ENCODE data around the gene GAK. TPM values are rescaled to one million over a fixed set of nuclear protein-coding genes. Genes with fewer than 3 reads are reported as not detected.

Gene GAK
- total RNA-seq, 3 donors from 2014 or later (not counting 1 experiment from before 2014, with no cell fraction given), result 349 to 358 (median 349) TPM

GRCh38 chr4:952881-953573, 20.9 kb upstream of the GAK start:
- no peak for ATAC-seq

GRCh38 chr4:951594-952468, 19.7 kb upstream of the GAK start:
- Mint-ChIP-seq H3K4me1 (peaks cover 4 to 21% of the 10 kb centered on the region in 2 donors), H3K9me3 (no peaks in the 10 kb centered on the region), H3K36me3 (no peaks in the 10 kb centered on the region), H3K27ac (peak overlapping the region in 1 of 2 donors; percentile 50), H3K4me3 (no peak overlapping the region), H3K27me3 (ENCODE audit: low read depth in 2 of 2) (no peaks in the 10 kb centered on the region)
- Histone ChIP-seq H3K4me3 (ENCODE audit: low read length) (no peak overlapping the region), H3K27ac (ENCODE audit: low read length) (no peak overlapping the region), H3K4me1 (ENCODE audit: control insufficient read depth, insufficient read depth, low read length) (peaks cover 4% of the 10 kb centered on the region), H3K27me3 (ENCODE audit: control insufficient read depth, insufficient read depth, low read length) (no peaks in the 10 kb centered on the region), H3K9me3 (ENCODE audit: control insufficient read depth, insufficient read depth, low read length) (no peaks in the 10 kb centered on the region), H3K36me3 (ENCODE audit: control insufficient read depth, insufficient read depth, low read length) (peaks cover 15% of the 10 kb centered on the region)
- ATAC-seq (no peak), DNase-seq (no peak)
- 95% methylated on average over 23 of the region's 23 CpGs for WGBS (ENCODE audit: insufficient coverage)
- intact Hi-C loops (cut with micrococcal nuclease), result no loop called here
- TF ChIP-seq, protein P1, sequence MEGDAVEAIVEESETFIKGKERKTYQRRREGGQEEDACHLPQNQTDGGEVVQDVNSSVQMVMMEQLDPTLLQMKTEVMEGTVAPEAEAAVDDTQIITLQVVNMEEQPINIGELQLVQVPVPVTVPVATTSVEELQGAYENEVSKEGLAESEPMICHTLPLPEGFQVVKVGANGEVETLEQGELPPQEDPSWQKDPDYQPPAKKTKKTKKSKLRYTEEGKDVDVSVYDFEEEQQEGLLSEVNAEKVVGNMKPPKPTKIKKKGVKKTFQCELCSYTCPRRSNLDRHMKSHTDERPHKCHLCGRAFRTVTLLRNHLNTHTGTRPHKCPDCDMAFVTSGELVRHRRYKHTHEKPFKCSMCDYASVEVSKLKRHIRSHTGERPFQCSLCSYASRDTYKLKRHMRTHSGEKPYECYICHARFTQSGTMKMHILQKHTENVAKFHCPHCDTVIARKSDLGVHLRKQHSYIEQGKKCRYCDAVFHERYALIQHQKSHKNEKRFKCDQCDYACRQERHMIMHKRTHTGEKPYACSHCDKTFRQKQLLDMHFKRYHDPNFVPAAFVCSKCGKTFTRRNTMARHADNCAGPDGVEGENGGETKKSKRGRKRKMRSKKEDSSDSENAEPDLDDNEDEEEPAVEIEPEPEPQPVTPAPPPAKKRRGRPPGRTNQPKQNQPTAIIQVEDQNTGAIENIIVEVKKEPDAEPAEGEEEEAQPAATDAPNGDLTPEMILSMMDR (IDR thresholded peaks at IDR 0.05), result no peak

More at GRCh38 chr4:952881-953573, 20.9 kb upstream of the GAK start:
- Mint-ChIP-seq H3K27me3 (ENCODE audit: low read depth in 2 of 2) (no peaks in the 10 kb centered on the region), H3K9me3 (no peaks in the 10 kb centered on the region), H3K27ac (no peak overlapping the region), H3K4me3 (no peak overlapping the region), H3K4me1 (peaks cover 0 to 13% of the 10 kb centered on the region in 2 donors), H3K36me3 (no peaks in the 10 kb centered on the region)
- intact Hi-C loops (cut with micrococcal nuclease), result no loop called here
- Histone ChIP-seq H3K36me3 (ENCODE audit: control insufficient read depth, insufficient read depth, low read length) (peaks cover 22% of the 10 kb centered on the region), H3K27ac (ENCODE audit: low read length) (no peak overlapping the region), H3K4me1 (ENCODE audit: control insufficient read depth, insufficient read depth, low read length) (no peaks in the 10 kb centered on the region), H3K4me3 (ENCODE audit: low read length) (no peak overlapping the region), H3K27me3 (ENCODE audit: control insufficient read depth, insufficient read depth, low read length) (no peaks in the 10 kb centered on the region), H3K9me3 (ENCODE audit: control insufficient read depth, insufficient read depth, low read length) (no peaks in the 10 kb centered on the region)
- DNase-seq, result no peak
- TF ChIP-seq, protein P1 (IDR thresholded peaks at IDR 0.05), result no peak
- WGBS (ENCODE audit: insufficient coverage), result 95% methylated on average over 28 of the region's 28 CpGs

DNA sequence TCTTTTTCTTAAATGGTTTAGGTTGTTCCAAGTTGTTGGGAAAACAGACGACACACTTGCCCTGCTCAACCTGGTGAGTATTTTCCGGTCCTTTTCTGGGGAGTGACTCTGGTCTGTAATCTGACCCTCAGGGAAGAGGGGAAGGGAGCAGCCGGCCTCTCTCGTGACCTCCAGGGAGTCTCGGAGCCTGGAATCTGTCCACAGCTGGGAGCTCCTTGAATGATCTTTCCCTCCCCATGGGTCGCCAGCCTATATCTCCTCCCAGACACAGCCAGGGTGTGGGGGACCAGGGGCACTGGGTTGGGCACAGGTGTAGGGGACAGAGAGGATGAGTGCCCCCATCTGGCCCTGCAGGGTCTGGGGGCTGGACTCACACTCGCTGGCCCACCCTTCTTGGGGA, 19.1 kb upstream of the GAK start:
- no peaks in the 10 kb centered on the region for H3K27me3 Mint-ChIP-seq (ENCODE audit: low read depth in 2 of 2)
- H3K27me3 ChIP-seq (ENCODE audit: control insufficient read depth, insufficient read depth, low read length), result no peaks in the 10 kb centered on the region
- no peak overlapping the region for H3K27ac Mint-ChIP-seq
- H3K4me3 ChIP-seq (ENCODE audit: low read length), result no peak overlapping the region
- H3K4me3 Mint-ChIP-seq, result no peak overlapping the region
- no peaks in the 10 kb centered on the region for H3K36me3 Mint-ChIP-seq
- H3K27ac ChIP-seq (ENCODE audit: low read length), result no peak overlapping the region
- peaks cover 15% of the 10 kb centered on the region for H3K36me3 ChIP-seq (ENCODE audit: control insufficient read depth, insufficient read depth, low read length)
- intact Hi-C loops (cut with micrococcal nuclease), result no loop called here
- 96% methylated on average over 6 of the region's 7 CpGs for WGBS (ENCODE audit: insufficient coverage)
- peaks cover 10 to 23% of the 10 kb centered on the region in 2 donors for H3K4me1 Mint-ChIP-seq
- H3K9me3 ChIP-seq (ENCODE audit: control insufficient read depth, insufficient read depth, low read length), result no peaks in the 10 kb centered on the region
- peaks cover 10% of the 10 kb centered on the region for H3K4me1 ChIP-seq (ENCODE audit: control insufficient read depth, insufficient read depth, low read length)
- no peak for DNase-seq
- no peaks in the 10 kb centered on the region for H3K9me3 Mint-ChIP-seq
- no peak for ATAC-seq
- TF ChIP-seq, protein P1 (IDR thresholded peaks at IDR 0.05), result no peak

Data from natural killer cell (primary cell).